HepG2 (cell line): ENCODE results near the gene SPNS1. TPM values are rescaled to one million over a fixed set of nuclear protein-coding genes. Genes with fewer than 3 reads are reported as not detected.

Experiments used
- ATAC-seq: fragments of 200-7000 bp; cut with Tn5 transposase; 3 replicates; pipeline ENCODE4 v1.9.1; 2020; ENCODE audit warnings: mild to moderate bottlenecking, moderate library complexity
- BruUV-seq: library from RNA; stranded (reverse); fragments of 400-500 nt; replicated peaks from 2 replicates; lab custom pipeline; 2021; lab: Mats Ljungman, UMichigan
- CTCF ChIA-PET: fragments of 300-600 bp; formaldehyde crosslinking; extraction: SDS; loops from one replicate; lab custom pipeline; 2021; ENCODE audit warnings: low total read pairs, inconsistent platforms, low intra/inter-chr PET ratio; lab: Yijun Ruan, JAX
- POLR2A ChIA-PET: fragments of 350-600 bp; sonication (Branson Sonifier 250); formaldehyde crosslinking; loops from one replicate; lab custom pipeline; 2020; ENCODE audit warnings: antibody characterized with exemption, inconsistent platforms; lab: Yijun Ruan, JAX
- DNase-seq: peaks from one replicate; pipeline ENCODE4 v3.0.0-alpha.2; 2015; ENCODE audit warnings: low spot score
- FAIRE-seq: peaks from 3 replicates; lab custom pipeline; 2011; peaks lifted over from hg19 to GRCh38; lab: Jason Lieb, UNC
- H2AFZ ChIP-seq: one replicate; pipeline ENCODE4 v1.6.1; 2011; ENCODE audit warnings: low read length, inconsistent platforms
- H3K27ac ChIP-seq: fragments of 300-600 bp; 3 replicates; pipeline ENCODE4 v1.8.0; 2011; ENCODE audit warnings: mixed run types, mild to moderate bottlenecking, mixed read lengths, low read length, inconsistent platforms; ENCODE audit not compliant: insufficient read depth; ENCODE audit errors: extremely low read length
- H3K27me3 ChIP-seq, 2 experiments: fragments of 200-600 bp in 1 of 2; 2 replicates in 1 of 2; 3 replicates in 1 of 2; pipeline versions ENCODE4 v1.6.0 to v1.8.0; 2011; ENCODE audit warnings: low read length in 2 of 2, mild to moderate bottlenecking in 2 of 2, moderate library complexity in 2 of 2, inconsistent platforms in 1 of 2; ENCODE audit not compliant: insufficient read depth in 2 of 2, control insufficient read depth in 1 of 2
- H3K36me3 ChIP-seq, 2 experiments: fragments of 200-600 bp in 1 of 2; replicated peaks in 1 of 2; 2 replicates in 1 of 2; 3 replicates in 1 of 2; pipeline versions ENCODE4 v1.5.1 to v1.8.0; 2011; ENCODE audit warnings: low read length in 2 of 2, inconsistent platforms in 1 of 2; ENCODE audit not compliant: insufficient read depth in 2 of 2, control insufficient read depth in 1 of 2
- H3K4me1 ChIP-seq: 2 replicates; pipeline ENCODE4 v1.5.1; 2012; ENCODE audit warnings: low read length, inconsistent platforms; ENCODE audit not compliant: insufficient read depth
- H3K4me2 ChIP-seq: 2 replicates; pipeline ENCODE4 v1.6.0; 2011; ENCODE audit warnings: low read depth, low read length, inconsistent platforms
- H3K4me3 ChIP-seq, 3 experiments: fragments of 200-600 bp in 1 of 3; sonication (generic), shearing (Covaris generic) in 1 of 3; replicated peaks in 1 of 3; 2 replicates each; pipeline ENCODE4 v1.5.1; 2011 to 2016; ENCODE audit warnings: low read length in 3 of 3, inconsistent platforms in 2 of 3, low read depth in 2 of 3, mild to moderate bottlenecking in 2 of 3, control low read depth in 1 of 3, mixed read lengths in 1 of 3; ENCODE audit not compliant: insufficient read depth in 1 of 3
- H3K79me2 ChIP-seq: one replicate; pipeline ENCODE4 v1.6.1; 2011; ENCODE audit warnings: low read length, inconsistent platforms; ENCODE audit not compliant: insufficient read depth
- H3K9ac ChIP-seq: 2 replicates; pipeline ENCODE4 v1.6.0; 2011; ENCODE audit warnings: mild to moderate bottlenecking, low read depth, low read length, inconsistent platforms; ENCODE audit not compliant: insufficient read depth
- H3K9me3 ChIP-seq: 2 replicates; pipeline ENCODE4 v1.5.1; 2012; ENCODE audit warnings: mild to moderate bottlenecking, low read length
- H4K20me1 ChIP-seq: 2 replicates; pipeline ENCODE4 v1.6.0; 2011; ENCODE audit warnings: inconsistent platforms, mild to moderate bottlenecking, low read length, moderate library complexity; ENCODE audit not compliant: insufficient read depth
- ATF4 ChIP-seq, 2 experiments: fragments of 450-650 bp in 1 of 2; sonication (generic) in 1 of 2; formaldehyde crosslinking; IDR thresholded peaks; 2 replicates each; pipeline versions ENCODE4 v1.5.0 to v1.8.0; 2020 to 2022; ENCODE audit warnings: mild to moderate bottlenecking in 1 of 2, missing genetic modification reagents in 1 of 2
- CREB1 ChIP-seq, 2 experiments: fragments of 450-650 bp in 1 of 2; IDR thresholded peaks; 2 replicates each; pipeline ENCODE4 v1.6.1; 2016 to 2017; ENCODE audit warnings: control low read depth in 1 of 2, mild to moderate bottlenecking in 1 of 2, missing compliant biosample characterization in 1 of 2, missing genetic modification characterization in 1 of 2
- PAX8 ChIP-seq: sonication (generic); formaldehyde crosslinking; IDR thresholded peaks from 2 replicates; pipeline ENCODE4 v1.8.0; 2022; ENCODE audit warnings: mild to moderate bottlenecking, missing genetic modification reagents, borderline replicate concordance
- ZNF329 ChIP-seq: sonication (generic); formaldehyde crosslinking; IDR thresholded peaks from 2 replicates; pipeline ENCODE4 v1.9.0; 2021; ENCODE audit warnings: low read depth, mild to moderate bottlenecking, missing genetic modification reagents
- ZNF557 ChIP-seq: sonication (generic); formaldehyde crosslinking; IDR thresholded peaks from 2 replicates; pipeline ENCODE4 v1.4.0; 2020; ENCODE audit warnings: missing genetic modification reagents
- ZZZ3 ChIP-seq: sonication (generic); formaldehyde crosslinking; IDR thresholded peaks from 2 replicates; pipeline ENCODE4 v1.4.0; 2020; ENCODE audit warnings: missing genetic modification reagents, mild to moderate bottlenecking, borderline replicate concordance
- WGBS: methylation state at CpG from one replicate; pipeline ENCODE4 v1.1.6; 2017; ENCODE audit warnings: low lambda C conversion rate; 5-methylcytosine and 5-hydroxymethylcytosine counted together
- in situ Hi-C: cut with HindIII; loops from 2 replicates; pipeline ENCODE4 v1.10.0; 2017; ENCODE audit warnings: low pct_unique_long_range_greater_than_20kb; ENCODE audit not compliant: extremely low pct_ligation_motif_present
- intact Hi-C: fragments of 100-400 bp; cut with micrococcal nuclease; formaldehyde crosslinking; loops from one replicate; pipeline ENCODE4 v1.10.0; 2022; ENCODE audit not compliant: unreplicated experiment
- polyA plus RNA-seq, 8 experiments: library from polyadenylated mRNA; depleted of rRNA in 3 of 8; stranded (reverse) in 7 of 8; unstranded in 1 of 8; fragments of >200 nt; fragmentation: Illumina TruSeq in 4 of 8; extraction: Trizol in 4 of 8; gene quantifications; 2 replicates each; pipeline versions ENCODE4 v1.2.1 to v1.2.3, GENCODE V29; 2011 to 2016; ENCODE audit warnings: low read depth in 4 of 8, missing spikeins in 1 of 8, mixed read lengths in 1 of 8; ENCODE audit not compliant: insufficient read depth in 1 of 8
- total RNA-seq, 5 experiments: library from RNA; depleted of rRNA; stranded (reverse); fragments of >200 nt; fragmentation: Illumina TruSeq; extraction: Trizol; gene quantifications; 2 replicates each; pipeline ENCODE4 v1.2.3, GENCODE V29; 2016; ENCODE audit warnings: low read depth in 1 of 5

The SPNS1 gene
- total and polyA plus RNA-seq, 2 of the 13 experiments (the other 11 are each of a cell fraction or from before 2014, with no cell fraction given) = 25.6 to 38.8 TPM

DNA sequence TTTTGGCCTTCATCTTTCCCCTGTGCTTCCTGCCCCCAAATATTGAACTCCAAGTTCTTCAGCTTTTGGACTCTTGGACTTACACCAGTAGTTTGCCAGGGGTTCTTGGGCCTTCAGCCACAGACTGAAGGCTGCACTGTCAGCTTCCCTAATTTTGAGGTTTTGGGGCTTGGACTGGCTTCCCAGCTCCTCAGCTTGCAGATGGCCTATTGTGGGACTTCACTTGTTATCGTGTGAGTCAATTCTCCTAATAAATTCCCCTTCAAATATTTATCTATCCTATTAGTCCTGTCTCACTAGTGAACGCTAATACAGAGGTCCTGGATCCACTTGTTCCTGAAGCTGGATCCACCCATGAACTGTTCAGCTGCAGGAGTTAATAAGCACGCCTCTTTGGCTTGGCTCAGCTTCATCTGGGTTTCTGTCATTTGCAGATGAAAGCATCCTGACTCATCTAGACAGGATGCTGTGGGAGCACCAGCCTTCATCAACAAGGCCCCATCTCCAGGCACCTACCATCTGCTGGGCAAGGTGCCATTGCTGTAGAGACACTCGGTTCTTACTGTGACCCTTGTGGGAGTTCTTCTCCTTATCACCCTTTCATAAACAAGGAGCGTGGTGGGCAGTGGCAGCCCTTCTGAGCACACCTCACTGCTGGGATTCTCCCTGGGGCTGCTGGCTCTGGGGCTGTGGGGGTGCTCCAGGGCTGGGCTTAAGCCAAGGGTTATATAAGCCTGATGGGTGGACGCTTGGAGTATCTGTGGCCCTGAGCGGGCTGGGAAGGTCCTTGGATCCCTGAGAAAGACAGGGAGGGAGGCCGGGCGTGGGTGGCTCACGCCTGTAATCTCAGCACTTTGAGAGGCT is 33.4 kb downstream of the SPNS1 start:
- Histone ChIP-seq H2AFZ (no peak overlapping the region), H4K20me1 (no peaks in the 10 kb centered on the region), H3K4me2 (no peak overlapping the region), H3K79me2 (no peaks in the 10 kb centered on the region), H3K4me3 (no peak overlapping the region), H3K36me3 (no peaks in the 10 kb centered on the region), H3K9me3 (no peaks in the 10 kb centered on the region), H3K27me3 (peaks cover 0 to 1% of the 10 kb centered on the region in 2 experiments; a peak in 3 of 5 replicates), H3K4me1 (no peaks in the 10 kb centered on the region), H3K9ac (no peak overlapping the region), H3K27ac (no peak overlapping the region)
- no peak for DNase-seq
- POLR2A ChIA-PET = no interaction called here
- BruUV-seq = no TSS peak
- FAIRE-seq = no peak
- CTCF ChIA-PET = no interaction called here
- intact Hi-C loops (no loop called here), in situ Hi-C loops (no loop called here)
- no peak for TF ChIP-seq ZZZ3 (CRISPR knock-in tag)
- no peak for TF ChIP-seq PAX8 (CRISPR knock-in tag)
- no peak for TF ChIP-seq ATF4 (CRISPR knock-in tag; IDR thresholded peaks at IDR 0.05)
- TF ChIP-seq ZNF557 (CRISPR knock-in tag) = no peak
- no peak for TF ChIP-seq CREB1 (IDR thresholded peaks at IDR 0.05)
- TF ChIP-seq CREB1 (CRISPR knock-in tag; IDR thresholded peaks at IDR 0.05) = no peak
- peak; percentile 93 for TF ChIP-seq ZNF329 (CRISPR knock-in tag)
- no peak; the same call in 2 of the 3 replicates for ATAC-seq
- 21% methylated on average over 7 of the region's 10 CpGs for WGBS
